NK-92 (cell line): Measurements from ENCODE around the gene SLAIN1.
"Not testable (repeated sequence)": the region's sequence is repeated elsewhere in the genome, so short reads cannot be mapped to it uniquely, and the experiment has no call there.

Experiments
- DNase-seq: peaks from one replicate; lab custom pipeline; 2025; ENCODE audit not compliant: unreplicated experiment; lab: John Stamatoyannopoulos, UW

The SLAIN1 gene

DNA sequence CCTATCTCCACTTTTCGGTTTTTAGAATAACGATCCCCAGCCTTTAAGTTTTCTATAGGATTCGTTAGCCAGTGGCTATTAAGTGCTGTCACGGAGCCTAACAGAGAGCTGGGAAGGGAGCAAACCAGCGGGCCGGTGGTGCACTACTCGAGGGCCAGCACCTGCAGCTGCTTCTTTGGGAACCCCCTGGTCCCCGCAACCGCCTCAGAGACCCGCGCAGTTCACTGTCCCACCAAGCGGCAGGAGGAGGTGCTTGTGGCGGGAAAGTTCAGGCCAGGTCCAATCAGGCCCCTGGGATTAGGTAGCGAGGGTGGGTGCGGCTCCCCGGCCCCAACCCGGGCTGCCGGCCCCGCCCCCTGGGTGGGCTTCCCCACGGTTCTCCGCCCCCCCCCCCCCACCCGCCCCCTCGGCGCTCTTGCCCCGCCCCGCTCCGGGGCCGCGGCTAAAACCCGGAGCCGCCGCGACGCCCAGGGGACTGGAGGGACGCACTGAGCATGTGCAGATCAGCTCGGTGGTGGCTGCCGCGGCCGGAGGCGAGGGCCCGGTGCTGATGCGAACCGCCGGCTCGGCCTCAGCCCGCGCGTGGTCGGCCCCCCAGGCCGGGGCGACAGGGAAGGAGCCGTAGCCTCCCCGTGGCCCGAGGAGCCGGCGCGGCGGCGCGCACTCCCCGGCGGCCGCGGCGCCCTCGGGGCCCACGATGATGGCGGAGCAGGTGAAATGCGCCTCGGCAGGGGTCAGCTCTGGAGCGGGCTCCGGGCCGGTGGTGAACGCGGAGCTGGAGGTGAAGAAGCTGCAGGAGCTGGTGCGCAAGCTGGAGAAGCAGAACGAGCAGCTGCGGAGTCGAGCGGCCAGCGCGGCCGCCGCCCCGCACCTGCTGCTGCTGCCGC, at the start of gene SLAIN1:
SLAIN1 (plus strand) TSS at position 471 of the 887 bp plus-strand sequence; CDS start at position 698, 227 bp downstream.
- DNase-seq = peak; percentile 28

DNA sequence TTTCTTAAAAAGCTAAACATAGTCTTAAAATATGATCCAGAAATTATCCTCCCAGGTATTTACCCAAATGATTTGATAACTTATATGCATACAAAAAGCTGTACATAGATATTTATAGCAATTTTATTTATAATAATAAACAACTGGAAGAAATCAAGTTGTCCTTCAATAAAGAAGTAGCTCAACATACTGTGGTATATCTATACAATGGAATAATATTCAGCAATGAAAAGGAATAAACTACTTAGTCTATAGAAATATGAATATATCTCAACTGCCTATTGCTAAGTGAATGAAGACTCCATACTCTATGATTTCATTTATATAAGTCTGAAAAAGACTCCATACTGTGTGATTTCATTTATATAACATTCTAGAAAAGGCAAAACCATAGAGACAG, 47.1 kb upstream of the SLAIN1 start:
- no peak for DNase-seq

DNA sequence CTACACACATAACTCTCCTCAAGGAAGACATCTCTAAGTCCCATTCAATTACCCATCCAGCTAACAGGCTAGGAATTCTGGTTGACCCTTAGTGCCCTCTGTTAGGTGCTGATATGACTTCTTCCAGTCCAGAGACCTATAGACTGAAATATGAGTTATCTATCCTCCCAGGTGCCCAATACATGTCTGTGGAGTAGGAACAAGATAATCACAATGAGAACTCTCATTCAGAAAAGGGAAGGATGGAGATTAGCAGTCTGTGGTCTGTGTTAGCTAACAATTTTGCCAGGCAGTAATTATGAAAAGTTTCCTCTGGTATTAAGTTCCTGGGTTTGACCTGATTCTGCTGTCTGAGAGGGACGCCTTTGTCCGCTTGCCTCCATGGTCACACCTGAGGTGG, 44.2 kb upstream of the SLAIN1 start:
- no peak for DNase-seq

DNA sequence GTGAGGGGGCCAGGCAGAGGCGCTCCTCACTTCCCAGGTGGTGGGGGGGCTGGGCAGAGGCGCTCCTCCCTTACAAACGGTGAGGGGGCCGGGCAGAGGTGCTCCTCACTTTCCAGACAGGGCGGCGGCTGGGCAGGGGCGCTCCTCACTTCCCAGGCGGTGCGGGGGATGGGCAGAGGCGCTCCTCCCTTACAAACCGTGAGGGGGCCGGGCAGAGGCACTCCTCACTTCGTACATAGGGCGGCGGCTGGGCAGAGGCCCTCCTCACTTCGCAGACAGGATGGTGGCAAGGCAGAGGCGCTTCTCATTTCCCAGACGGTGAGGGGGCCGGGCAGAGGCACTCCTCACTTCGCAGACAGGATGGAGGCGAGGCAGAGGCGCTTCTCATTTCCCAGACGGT, 37.5 kb upstream of the SLAIN1 start:
- not testable (repeated sequence) for DNase-seq

DNA sequence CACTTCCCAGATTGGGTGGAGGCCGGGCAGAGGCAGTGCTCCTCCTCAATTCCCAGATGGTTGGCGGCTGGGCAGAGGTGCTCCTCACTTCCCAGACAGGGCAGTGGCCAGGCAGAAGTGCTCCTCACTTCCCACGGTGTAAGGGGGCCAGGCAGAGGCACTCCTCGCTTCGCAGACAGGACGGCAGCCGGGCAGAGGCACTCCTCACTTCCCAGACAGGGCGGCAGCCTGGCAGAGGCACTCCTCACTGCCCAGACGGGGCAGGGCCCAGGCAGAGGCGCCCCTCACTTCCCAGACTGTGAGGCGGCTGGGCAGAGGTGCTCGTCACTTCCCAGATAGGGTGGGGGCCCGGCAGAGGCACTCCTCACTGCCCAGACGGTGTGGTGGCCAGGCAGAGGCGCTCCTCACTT, 36.6 kb upstream of the SLAIN1 start:
- no peak for DNase-seq

DNA sequence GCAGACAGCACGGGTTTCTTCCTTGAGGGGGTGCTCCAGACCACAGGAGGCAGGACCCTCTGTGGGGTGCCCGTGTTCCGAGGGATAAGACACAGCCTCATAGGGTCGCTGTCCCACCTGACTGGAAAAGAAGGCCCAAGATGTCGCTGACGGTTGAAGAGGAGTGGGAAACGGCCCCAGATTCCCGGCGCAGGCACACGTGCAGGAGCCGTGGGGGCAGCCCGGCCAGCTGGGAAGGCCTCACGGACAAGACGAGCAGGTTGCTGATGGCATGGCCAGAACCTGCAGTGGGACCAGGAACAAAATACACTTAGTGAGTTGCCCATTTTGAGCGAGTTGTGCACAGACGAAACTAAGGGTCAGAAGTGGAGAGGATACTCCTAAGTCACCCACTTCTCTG, 35.2 kb upstream of the SLAIN1 start:
- not testable (repeated sequence) for DNase-seq

DNA sequence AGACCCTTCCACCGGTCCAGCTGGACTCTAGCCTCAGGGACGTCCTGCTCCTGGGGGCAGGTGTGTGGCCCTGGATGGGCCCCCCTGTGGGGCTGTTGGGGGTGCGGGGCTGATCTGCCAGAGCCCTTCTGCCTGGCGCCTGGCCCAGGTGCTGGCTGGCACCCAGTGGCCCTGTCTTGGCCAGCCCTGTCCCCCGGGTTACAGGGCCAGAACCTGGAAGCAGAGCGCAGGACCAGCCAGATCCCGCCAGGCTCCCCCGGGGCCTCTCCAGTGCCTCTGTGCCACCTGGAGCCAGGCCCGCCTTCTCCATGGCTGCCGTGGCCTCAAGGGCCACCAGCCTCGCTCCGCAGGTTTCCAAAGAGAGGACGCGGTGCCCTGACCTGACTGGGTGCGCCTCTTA, 34.7 kb upstream of the SLAIN1 start:
- DNase-seq = not testable (repeated sequence)

DNA sequence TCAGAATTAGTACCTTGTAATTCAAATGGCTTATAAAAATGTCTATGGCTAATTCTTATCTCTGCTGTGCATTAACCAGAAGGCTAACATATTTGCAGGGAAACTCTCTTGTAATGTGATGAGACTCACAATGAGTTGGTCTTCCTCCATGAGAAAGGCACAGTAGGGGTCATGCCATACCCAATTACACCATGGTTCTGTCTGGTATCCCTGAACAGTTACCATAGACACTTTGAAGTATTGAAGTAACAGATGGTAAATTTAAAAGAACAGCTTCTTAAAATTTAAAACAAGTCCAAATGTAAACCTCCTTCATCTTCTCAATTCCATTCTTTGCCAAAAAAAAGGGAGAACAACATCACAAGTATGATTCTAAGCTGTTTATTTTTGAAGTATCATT, 22.6 kb upstream of the SLAIN1 start:
- no peak for DNase-seq

DNA sequence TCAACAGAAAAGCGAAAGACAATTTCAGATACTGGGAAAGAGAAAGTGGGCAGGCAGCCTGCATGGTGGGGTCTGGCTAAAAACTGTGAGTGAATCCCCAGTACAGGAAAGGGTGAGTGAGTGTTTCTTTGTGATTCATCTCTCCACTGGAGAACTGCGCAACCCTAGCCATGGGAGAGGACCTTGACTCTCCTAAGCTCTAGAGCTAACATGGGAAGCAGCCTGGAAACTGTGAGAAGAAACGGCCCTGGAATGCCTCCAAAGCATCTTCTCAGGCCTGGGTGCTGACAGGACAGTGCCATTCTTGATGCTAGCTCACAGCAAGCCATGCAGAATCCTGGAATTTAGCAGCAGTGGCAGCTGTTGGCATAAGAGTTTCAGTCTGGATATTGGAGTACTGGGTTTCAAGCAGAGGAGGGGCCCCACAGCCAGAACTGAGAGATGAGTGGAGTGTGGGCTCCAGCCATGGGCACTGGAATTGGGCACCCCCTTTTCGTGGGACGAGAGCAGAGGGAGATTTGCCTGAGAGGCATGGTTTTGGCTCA, 18.7 kb upstream of the SLAIN1 start:
- no peak for DNase-seq

DNA sequence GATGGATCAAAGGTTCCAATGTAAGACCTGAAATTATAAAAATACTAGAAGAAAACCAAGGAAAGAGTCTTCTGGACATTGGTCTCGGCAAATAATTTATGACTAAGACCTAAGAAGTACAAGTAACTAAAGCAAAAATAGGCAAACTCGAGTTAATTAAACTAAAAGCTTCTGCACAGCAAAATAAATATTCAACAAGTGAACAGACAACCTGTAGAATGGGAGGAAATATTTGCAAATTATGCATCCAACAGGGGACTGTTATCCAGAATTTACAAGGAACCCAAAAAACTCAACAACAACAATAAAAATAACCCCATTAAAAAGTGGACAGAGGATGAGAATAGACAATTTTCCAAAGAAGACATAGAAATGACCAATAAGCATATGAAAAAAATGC, 9.7 kb upstream of the SLAIN1 start:
- DNase-seq = no peak

DNA sequence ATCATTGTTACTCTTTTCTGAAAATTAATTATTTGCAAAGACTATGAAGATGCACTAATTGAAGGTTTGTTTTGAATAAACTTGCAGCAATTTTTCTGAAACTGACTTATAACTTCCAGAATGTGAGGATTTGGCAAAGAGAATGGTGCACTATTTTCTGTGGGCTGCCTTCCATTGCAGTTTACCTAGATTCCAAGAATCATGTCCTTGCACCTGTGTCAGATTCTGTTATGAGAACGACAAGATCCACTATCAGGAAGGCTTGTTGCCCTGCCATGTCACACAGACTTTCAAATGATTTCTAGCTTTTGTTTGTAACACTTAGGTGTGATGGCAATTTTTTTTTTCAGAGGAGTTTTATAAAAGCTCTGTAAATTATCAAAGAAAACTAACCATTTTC, 5.6 kb upstream of the SLAIN1 start:
- DNase-seq = no peak

DNA sequence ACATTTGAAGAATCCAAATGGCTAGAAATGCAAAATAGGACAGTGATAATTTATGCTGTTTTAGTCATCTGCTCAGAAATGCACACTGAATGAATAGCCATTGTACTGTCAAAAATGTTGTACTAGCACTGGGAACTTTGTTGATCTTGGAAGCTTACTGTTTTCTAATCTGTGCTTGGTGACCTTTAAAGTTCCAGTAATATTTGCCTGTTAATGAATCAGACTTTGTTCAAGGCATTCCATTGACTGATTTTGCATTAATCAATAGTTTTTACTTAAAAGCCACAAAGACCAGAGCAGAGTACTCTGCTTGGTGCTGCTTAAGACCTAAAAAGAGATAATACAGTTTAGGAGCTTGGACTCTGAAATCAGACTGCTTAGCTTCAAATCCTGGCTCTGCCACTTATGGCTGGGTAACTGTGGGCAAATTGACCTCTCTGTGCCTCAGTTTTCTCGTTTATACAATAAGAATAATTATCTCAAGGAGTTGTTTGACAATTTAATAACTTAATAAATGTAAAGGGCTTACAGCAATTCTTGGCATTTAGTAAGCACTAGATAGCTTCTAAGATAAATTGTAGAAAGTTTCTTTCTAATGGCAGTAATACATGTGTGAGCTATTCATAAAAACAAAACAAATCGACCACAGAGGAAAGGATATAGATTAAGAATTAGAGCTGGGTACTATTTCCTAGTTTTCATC, 4.6 kb upstream of the SLAIN1 start:
- DNase-seq = no peak

DNA sequence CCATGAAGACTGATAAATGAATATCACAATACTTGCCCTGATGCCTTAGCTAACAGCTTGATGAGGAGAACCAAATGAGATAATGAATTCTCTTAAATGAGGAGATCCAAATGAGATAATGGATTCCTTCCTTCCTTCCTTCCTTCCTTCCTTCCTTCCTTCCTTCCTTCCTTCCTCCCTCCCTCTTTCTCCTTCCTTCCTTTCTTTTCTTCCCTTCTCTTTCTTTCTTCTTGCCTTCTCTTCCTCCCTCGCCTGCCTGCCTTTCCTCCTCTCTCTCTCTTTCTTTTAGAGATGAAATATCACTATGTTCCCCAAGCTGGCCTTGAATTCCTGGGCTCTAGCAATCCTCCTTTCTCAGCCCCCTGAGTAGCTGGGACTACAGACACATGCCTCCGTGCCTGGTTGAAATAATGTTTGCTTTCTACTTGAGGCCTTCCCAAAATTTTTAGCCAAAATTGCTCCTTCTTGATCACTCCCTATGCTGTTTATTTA, 4.0 kb upstream of the SLAIN1 start:
- no peak for DNase-seq

DNA sequence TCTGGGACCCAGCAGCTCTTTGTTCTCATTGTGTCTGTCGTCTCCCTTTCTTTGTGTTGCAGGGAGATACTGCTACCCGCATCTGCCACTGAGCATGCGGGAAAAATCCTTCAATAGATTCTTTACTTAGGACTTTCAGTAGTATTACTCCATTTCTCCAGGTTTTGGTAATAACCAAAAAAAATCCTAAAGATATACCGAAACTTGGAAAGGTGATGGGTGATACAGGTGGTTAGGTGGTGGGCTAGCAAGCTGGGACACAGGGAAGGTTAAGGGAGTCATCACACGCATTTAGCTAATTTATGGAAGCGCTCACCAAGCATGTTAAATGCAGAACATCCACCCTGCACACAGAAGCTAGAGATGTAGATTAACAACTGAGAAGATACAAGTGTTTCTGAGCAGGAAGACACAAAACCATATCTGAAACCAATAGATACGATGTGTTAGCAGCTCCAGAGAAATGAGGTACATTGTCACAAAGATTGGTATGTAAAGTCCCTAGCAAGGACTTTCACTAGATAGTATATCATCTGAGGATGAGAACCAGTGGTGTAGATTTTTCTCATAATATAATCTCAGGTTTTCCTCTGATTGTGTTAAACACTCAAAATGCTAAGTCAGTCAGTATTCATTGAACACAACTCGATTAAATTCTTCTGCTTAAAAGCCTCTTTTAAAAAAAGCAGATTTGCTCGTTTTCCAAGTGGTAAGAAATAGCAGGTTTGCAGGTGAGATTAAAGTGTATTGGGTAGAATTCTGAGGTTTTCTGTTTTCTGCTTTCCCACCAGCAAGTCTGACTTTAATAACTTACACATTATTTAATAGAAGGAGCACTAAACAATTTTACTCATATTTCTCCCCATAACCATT, 1.2 kb upstream of the SLAIN1 start:
- DNase-seq = no peak

DNA sequence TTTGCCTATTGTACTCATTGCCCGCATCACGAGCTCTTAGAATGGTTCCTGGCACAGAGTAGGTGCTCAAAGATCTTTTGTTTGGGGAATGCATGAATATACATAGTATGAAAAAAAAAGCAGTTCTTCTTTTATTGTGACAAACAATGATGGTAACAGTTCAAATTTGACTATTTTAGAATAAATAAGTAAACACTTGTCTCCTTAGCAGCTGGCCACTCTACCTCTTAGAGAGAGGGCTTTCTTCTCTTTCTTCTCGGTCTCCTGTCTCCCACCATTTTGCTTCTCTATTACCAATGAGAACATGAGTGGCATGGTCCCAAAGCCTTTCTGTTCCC, 639 bp upstream of the SLAIN1 start:
- DNase-seq = no peak

DNA sequence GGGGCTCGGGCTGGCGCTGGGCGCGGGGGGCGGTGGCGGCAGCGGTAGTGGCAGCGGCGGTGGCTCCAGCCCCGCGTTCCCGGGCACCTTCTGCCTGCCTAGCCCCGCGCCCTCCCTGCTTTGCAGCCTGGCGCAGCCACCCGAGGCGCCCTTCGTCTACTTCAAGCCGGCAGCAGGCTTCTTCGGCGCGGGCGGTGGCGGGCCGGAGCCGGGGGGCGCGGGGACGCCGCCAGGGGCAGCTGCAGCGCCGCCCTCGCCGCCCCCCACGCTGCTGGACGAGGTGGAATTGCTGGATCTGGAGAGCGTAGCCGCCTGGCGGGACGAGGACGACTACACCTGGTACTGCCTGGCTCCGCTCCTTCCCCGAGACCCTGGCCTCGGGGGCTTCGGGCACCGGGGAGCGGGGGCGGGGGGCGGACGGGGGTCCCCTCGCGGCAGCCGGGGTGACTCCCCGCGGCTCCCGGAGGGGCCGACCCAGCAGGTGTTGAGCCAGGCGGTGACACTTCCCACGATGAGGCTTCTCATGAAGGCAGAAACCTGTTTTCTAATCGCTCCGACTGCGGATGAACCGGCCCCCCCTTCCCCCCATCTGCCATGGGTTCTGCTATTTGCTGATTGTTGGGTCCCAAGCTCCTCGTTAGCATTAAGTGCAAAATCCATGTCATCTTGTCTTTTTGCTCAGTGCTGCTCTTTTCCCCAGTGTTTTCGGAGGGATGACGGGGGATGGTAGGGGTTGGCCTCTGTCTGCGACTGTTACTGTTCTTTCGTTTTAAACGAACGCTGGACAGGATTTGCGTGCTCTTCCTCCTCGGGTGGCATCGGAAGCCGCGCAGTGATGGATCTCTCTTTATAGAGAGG, 943 bp downstream of the SLAIN1 start:
- DNase-seq = no peak

DNA sequence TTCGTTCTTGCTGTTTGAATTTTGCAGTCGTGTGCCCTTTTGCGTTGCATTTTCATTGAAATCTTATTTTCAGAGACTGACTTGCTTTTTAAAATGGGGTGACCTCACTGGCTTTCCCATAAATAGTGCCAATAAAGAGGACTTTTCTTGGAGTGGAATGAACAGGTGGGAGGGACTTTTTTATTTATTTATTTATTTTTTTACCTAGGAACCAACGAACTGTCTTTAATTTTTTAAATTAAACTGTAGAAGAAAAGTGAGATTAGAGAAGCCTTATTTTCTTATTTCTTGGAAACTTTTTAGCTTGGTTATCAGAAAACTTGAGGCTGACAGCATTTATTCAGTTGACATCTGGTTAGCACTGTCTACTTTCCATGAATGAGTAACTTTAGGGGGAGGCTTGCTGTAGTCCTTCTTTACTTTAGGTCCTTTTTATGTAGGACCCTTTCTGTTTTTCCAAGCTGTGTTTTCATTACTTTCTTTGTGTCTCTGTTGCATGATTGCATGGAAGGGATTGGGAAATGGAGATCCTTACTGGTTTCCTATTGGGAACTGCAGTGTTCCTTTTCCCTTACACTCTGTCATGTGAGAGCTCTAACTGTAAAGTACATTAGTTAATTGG, 1.7 kb downstream of the SLAIN1 start:
- no peak for DNase-seq

DNA sequence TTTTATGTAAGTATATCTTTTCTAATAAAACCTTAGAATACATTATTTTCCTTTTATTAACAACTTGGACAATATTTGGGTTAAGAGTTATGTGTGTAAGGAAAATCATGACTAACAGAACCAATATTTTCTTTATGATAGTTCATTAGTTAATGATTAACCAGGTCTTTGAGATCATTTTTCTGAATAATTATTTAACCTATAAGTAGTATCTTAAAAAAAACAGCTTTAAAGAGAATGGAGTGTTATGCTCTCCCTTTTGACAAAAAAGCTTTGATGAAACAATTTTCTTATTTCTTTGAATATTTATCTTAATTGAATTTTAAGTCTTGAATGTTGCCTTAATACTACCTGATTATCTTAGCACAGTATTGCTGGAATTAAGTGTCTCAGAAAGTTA, 3.8 kb downstream of the SLAIN1 start:
- no peak for DNase-seq

DNA sequence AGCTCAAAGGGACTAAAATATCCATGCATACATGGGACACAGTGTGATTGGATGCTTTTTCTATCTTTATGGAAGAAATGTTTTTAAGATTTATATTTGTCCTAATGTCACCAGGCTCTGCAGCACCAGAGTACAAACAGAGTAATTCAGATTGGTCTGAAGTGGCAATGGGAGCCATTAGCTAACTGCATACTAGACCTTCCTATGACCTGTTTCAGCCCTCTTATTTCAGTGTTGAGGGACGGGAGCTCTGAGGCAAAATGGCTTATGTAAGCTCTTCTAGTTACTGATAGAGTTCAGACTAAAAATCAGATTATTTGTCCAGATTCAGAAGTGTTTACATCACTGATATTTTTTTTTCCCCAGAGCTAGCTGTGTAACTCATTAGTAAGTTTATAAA, 4.9 kb downstream of the SLAIN1 start:
- no peak for DNase-seq

DNA sequence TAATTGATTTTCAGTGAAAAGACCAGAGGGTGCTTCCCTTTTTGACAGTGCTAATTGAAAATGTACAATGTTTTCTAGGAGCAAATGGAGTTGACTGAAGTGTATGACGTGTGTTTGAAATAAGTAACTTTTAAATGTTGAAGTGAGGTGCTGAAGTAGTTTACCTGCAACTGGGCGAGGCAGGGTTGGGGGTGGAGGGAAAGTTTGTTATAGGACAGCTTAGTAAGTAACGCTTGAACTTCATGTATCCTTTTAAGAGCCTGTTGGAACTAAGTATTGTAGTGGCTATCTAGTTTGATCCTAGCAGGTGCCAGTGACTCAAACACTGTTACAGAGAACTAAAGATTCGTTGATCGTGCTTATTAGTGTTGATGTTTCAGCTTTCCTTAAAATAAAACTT, 5.9 kb downstream of the SLAIN1 start:
- no peak for DNase-seq
